Thymus (tissue), 11 donors: ENCODE results near the gene RASGRF1. TPM values are rescaled to one million over a fixed set of nuclear protein-coding genes. Genes with fewer than 3 reads are reported as not detected.
"Not testable (repeated sequence)": the region's sequence is repeated elsewhere in the genome, so short reads cannot be mapped to it uniquely, and the experiment has no call there.

ENCODE experiments used
- DNase-seq, 9 donors: peaks; one replicate each; pipeline ENCODE4 v3.0.0-alpha.2; 2013; ENCODE audit warnings: low spot score in 9 of 9, low read depth in 6 of 9, missing footprints in 1 of 9
- H3K27ac ChIP-seq, 2 donors: one replicate each; pipeline ENCODE4 v1.5.1; 2013; ENCODE audit warnings: control low read depth in 1 of 2, low read depth in 1 of 2, low read length in 1 of 2, mild to moderate bottlenecking in 1 of 2, moderate library complexity in 1 of 2
- H3K27me3 ChIP-seq, 2 donors: one replicate each; pipeline ENCODE4 v1.5.1; 2013; ENCODE audit warnings: low read length in 1 of 2; ENCODE audit not compliant: control insufficient read depth in 2 of 2, insufficient read depth in 1 of 2
- H3K36me3 ChIP-seq, 2 donors: one replicate each; pipeline ENCODE4 v1.5.1; 2013; ENCODE audit warnings: low read length in 1 of 2, mild to moderate bottlenecking in 1 of 2, moderate library complexity in 1 of 2; ENCODE audit not compliant: control insufficient read depth in 2 of 2, insufficient read depth in 2 of 2
- H3K4me1 ChIP-seq, 2 donors: one replicate each; pipeline ENCODE4 v1.5.1; 2013; ENCODE audit warnings: low read length in 2 of 2; ENCODE audit not compliant: control insufficient read depth in 2 of 2, insufficient read depth in 2 of 2
- H3K4me3 ChIP-seq, 2 donors: one replicate each; pipeline ENCODE4 v1.5.1; 2013; ENCODE audit warnings: low read length in 2 of 2, control low read depth in 1 of 2, mild to moderate bottlenecking in 1 of 2
- H3K9me3 ChIP-seq, 2 donors: one replicate each; pipeline ENCODE4 v1.5.1; 2013; ENCODE audit warnings: low read length in 1 of 2, mild to moderate bottlenecking in 1 of 2; ENCODE audit not compliant: control insufficient read depth in 2 of 2, insufficient read depth in 1 of 2
- WGBS: extraction: QIAGEN DNeasy Blood & Tissue Kit; methylation state at CpG from one replicate; pipeline ENCODE4 v1.1.7; 2013; 5-methylcytosine and 5-hydroxymethylcytosine counted together
- polyA plus RNA-seq: library from polyadenylated mRNA; stranded (reverse); fragments of 200-250 nt; gene quantifications from one replicate; pipeline ENCODE4 v1.2.3, GENCODE V29; 2013
- total RNA-seq: library from RNA; stranded (reverse); fragments of 120-200 nt; gene quantifications from one replicate; pipeline ENCODE4 v1.2.4, GENCODE V29; 2013
- donor health status: healthy.

Gene RASGRF1
- total and polyA plus RNA-seq, 2 donors: 0.47 to 0.52 TPM

- H3K4me1 ChIP-seq, H3K9me3 ChIP-seq, H3K36me3 ChIP-seq, H3K27me3 ChIP-seq, DNase-seq, H3K27ac ChIP-seq, H3K4me3 ChIP-seq: not testable (repeated sequence)
These were observed 20.8 kb upstream of the RASGRF1 start for GRCh38 chr15:79111404-79111803.

GRCh38 chr15:79105141-79105540, 14.6 kb upstream of the RASGRF1 start:
- H3K4me3 ChIP-seq: no peak overlapping the region
- DNase-seq: no peak

GRCh38 chr15:79102595-79102994, 12.0 kb upstream of the RASGRF1 start:
- WGBS: 90% methylated on average over 6 of the region's 6 CpGs
- no peaks in the 10 kb centered on the region for H3K9me3 ChIP-seq
- no peaks in the 10 kb centered on the region for H3K4me1 ChIP-seq
- no peak for DNase-seq
- H3K27ac ChIP-seq: no peak overlapping the region
- no peak overlapping the region for H3K4me3 ChIP-seq
- peaks cover 0 to 15% of the 10 kb centered on the region in 2 donors for H3K27me3 ChIP-seq
- H3K36me3 ChIP-seq: no peaks in the 10 kb centered on the region

More at GRCh38 chr15:79105141-79105540, 14.6 kb upstream of the RASGRF1 start:
- H3K27ac ChIP-seq: no peak overlapping the region
- no peaks in the 10 kb centered on the region for H3K4me1 ChIP-seq
- peaks cover 0 to 10% of the 10 kb centered on the region in 2 donors for H3K27me3 ChIP-seq
- no peaks in the 10 kb centered on the region for H3K9me3 ChIP-seq
- 96% methylated on average over 4 of the region's 4 CpGs for WGBS
- no peaks in the 10 kb centered on the region for H3K36me3 ChIP-seq

- no peaks in the 10 kb centered on the region for H3K9me3 ChIP-seq
- no peak for DNase-seq
- no peaks in the 10 kb centered on the region for H3K4me1 ChIP-seq
- no peaks in the 10 kb centered on the region for H3K36me3 ChIP-seq
- H3K27me3 ChIP-seq: peaks cover 0 to 12% of the 10 kb centered on the region in 2 donors
- no peak overlapping the region for H3K4me3 ChIP-seq
- WGBS: 88% methylated on average over 12 of the region's 12 CpGs
- no peak overlapping the region for H3K27ac ChIP-seq
These were observed 11.4 kb upstream of the RASGRF1 start for GRCh38 chr15:79101866-79102581.

- no peak overlapping the region for H3K4me3 ChIP-seq
- H3K27ac ChIP-seq: no peak overlapping the region
- no peaks in the 10 kb centered on the region for H3K4me1 ChIP-seq
- no peak for DNase-seq
- H3K27me3 ChIP-seq: peaks cover 0 to 8% of the 10 kb centered on the region in 2 donors
- WGBS: 84% methylated on average over 4 of the region's 4 CpGs
- H3K9me3 ChIP-seq: no peaks in the 10 kb centered on the region
- no peaks in the 10 kb centered on the region for H3K36me3 ChIP-seq
These were observed 9.1 kb upstream of the RASGRF1 start for GRCh38 chr15:79099692-79100091.

GRCh38 chr15:79094611-79095021, 4.0 kb upstream of the RASGRF1 start:
- 32% methylated on average over 6 of the region's 6 CpGs for WGBS
- Histone ChIP-seq H3K9me3 (no peaks in the 10 kb centered on the region), H3K27me3 (peaks cover 20 to 43% of the 10 kb centered on the region in 2 donors), H3K4me3 (no peak overlapping the region), H3K4me1 (no peaks in the 10 kb centered on the region), H3K36me3 (no peaks in the 10 kb centered on the region), H3K27ac (no peak overlapping the region)
- DNase-seq: no peak

GRCh38 chr15:79093352-79093935, 2.9 kb upstream of the RASGRF1 start:
- no peaks in the 10 kb centered on the region for H3K9me3 ChIP-seq
- H3K36me3 ChIP-seq: no peaks in the 10 kb centered on the region
- WGBS: 76% methylated on average over 8 of the region's 8 CpGs
- no peak for DNase-seq
- H3K27me3 ChIP-seq: peaks cover 32 to 52% of the 10 kb centered on the region in 2 donors
- no peak overlapping the region for H3K4me3 ChIP-seq
- no peaks in the 10 kb centered on the region for H3K4me1 ChIP-seq
- H3K27ac ChIP-seq: no peak overlapping the region

GRCh38 chr15:79092382-79092781, 1.8 kb upstream of the RASGRF1 start:
- Histone ChIP-seq H3K9me3 (no peaks in the 10 kb centered on the region), H3K36me3 (no peaks in the 10 kb centered on the region), H3K4me1 (no peaks in the 10 kb centered on the region), H3K27ac (no peak overlapping the region), H3K4me3 (no peak overlapping the region), H3K27me3 (peaks cover 35 to 57% of the 10 kb centered on the region in 2 donors)
- 76% methylated on average over 2 of the region's 2 CpGs for WGBS
- no peak for DNase-seq

GRCh38 chr15:79091204-79091867, 756 bp upstream of the RASGRF1 start:
- Histone ChIP-seq H3K4me1 (no peaks in the 10 kb centered on the region), H3K4me3 (no peak overlapping the region), H3K27me3 (peaks cover 35 to 66% of the 10 kb centered on the region in 2 donors), H3K27ac (no peak overlapping the region), H3K9me3 (no peaks in the 10 kb centered on the region), H3K36me3 (no peaks in the 10 kb centered on the region)
- WGBS: 3% methylated on average over 53 of the region's 53 CpGs
- DNase-seq: peak in 1 of 9 donors; percentile 3
